Thyroid gland (tissue), 4 donors: ENCODE data around the gene LYRM9.

Experiments used
- CTCF ChIP-seq, 6 experiments: fragments of 200-600 bp in 3 of 6; fragments of 450-650 bp in 3 of 6; sonication (generic) in 3 of 6; IDR thresholded peaks; one replicate each; pipeline ENCODE4 v1.5.1; 2016 to 2019; ENCODE audit warnings: antibody characterized with exemption in 6 of 6, mild to moderate bottlenecking in 2 of 6, inconsistent platforms in 1 of 6, moderate library complexity in 1 of 6
- POLR2A ChIP-seq, 2 donors: fragments of 450-650 bp; IDR thresholded peaks; one replicate each; pipeline ENCODE4 v1.6.1; 2017; ENCODE audit warnings: antibody characterized with exemption in 2 of 2, mild to moderate bottlenecking in 2 of 2, moderate library complexity in 1 of 2

- TF ChIP-seq CTCF (IDR thresholded peaks at IDR 0.05), result no peak
- TF ChIP-seq POLR2A (IDR thresholded peaks at IDR 0.05), result no peak
Observed at GRCh38 chr17:27862004-27862403, 31.2 kb downstream of the LYRM9 start.
